NCI-H748 treated with DMSO at 0.1 percent for 48 hours (cell line): Measurements from ENCODE around the gene CMIP.
A peak's percentile ranks its signal among the peaks of the same experiment; 100 is the strongest.
"Not testable (repeated sequence)": the region's sequence is repeated elsewhere in the genome, so short reads cannot be mapped to it uniquely, and the experiment has no call there.

ENCODE experiments used
- DNase-seq: peaks from one replicate; lab custom pipeline; 2025; lab: John Stamatoyannopoulos, UW

Gene CMIP

GRCh38 chr16:81421536-81421935 is 23.1 kb upstream of the CMIP start:
- no peak for DNase-seq

- not testable (repeated sequence) for DNase-seq
These were observed 22.5 kb upstream of the CMIP start for GRCh38 chr16:81422153-81422552.

- no peak for DNase-seq
These were observed 19.8 kb upstream of the CMIP start for GRCh38 chr16:81424771-81425170.

GRCh38 chr16:81427219-81427618 is 17.4 kb upstream of the CMIP start:
- no peak for DNase-seq

- DNase-seq: no peak
These were observed 15.5 kb upstream of the CMIP start for GRCh38 chr16:81429045-81429521.

GRCh38 chr16:81431554-81432353 is 12.9 kb upstream of the CMIP start:
- peak; percentile 58 for DNase-seq

- DNase-seq: no peak
These were observed 11.6 kb upstream of the CMIP start for GRCh38 chr16:81432937-81433557.

- DNase-seq: no peak
These were observed 9.5 kb upstream of the CMIP start for GRCh38 chr16:81435103-81435502.

GRCh38 chr16:81435567-81435966 is 9.0 kb upstream of the CMIP start:
- DNase-seq: no peak

GRCh38 chr16:81436386-81436785 is 8.2 kb upstream of the CMIP start:
- no peak for DNase-seq

GRCh38 chr16:81437865-81438264 is 6.7 kb upstream of the CMIP start:
- DNase-seq: no peak

- no peak for DNase-seq
These were observed 3.5 kb upstream of the CMIP start for GRCh38 chr16:81440888-81441761.

GRCh38 chr16:81442220-81442915 is 2.2 kb upstream of the CMIP start:
- DNase-seq: no peak

- no peak for DNase-seq
These were observed 1.5 kb upstream of the CMIP start for GRCh38 chr16:81442916-81443687.

- DNase-seq: no peak
These were observed 740 bp upstream of the CMIP start for GRCh38 chr16:81443688-81444447.

GRCh38 chr16:81445143-81445961 is 744 bp downstream of the CMIP start:
- no peak for DNase-seq

- peak; percentile 5 for DNase-seq
These were observed 1.6 kb downstream of the CMIP start for GRCh38 chr16:81445966-81446906.

GRCh38 chr16:81446907-81447268 is 2.3 kb downstream of the CMIP start:
- no peak for DNase-seq
